ENCODE results near the gene PRKAR2B.
"Not testable (repeated sequence)": the region's sequence is repeated elsewhere in the genome, so short reads cannot be mapped to it uniquely, and the experiment has no call there.

The PRKAR2B gene

DNA sequence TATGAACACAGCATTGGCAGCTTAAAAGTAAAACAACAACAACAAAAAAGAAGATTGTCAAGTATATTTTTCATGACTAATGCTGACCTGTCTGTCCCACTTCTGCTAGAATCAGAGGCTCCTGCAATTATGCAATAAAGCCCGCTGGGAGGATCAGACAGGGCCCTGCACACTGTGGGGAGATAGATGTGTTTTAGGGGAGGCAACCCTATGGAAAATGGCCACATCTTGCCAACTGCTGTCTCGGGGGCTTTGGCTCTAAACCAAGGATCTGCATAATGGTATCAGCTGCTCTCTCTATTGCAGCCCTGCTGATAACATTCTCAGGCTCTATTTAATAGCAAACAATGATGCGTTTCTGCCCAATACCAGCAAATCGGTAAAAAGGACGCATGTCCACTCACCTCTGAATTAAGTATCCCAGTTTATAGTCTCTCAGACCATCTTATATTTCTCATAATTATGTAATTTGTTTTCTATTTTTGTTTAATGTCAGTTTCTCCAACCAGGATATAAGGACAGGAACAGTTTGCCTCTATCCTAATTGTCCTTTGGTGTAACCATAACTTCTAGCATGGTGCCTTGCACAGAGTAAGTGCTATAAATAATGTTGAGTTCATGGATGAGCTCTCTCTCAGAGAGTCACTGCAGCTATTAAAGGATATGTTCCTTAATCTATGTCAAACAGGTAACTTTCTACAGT lies 15.3 kb upstream of the PRKAR2B start:
- DNase-seq = no peak

DNA sequence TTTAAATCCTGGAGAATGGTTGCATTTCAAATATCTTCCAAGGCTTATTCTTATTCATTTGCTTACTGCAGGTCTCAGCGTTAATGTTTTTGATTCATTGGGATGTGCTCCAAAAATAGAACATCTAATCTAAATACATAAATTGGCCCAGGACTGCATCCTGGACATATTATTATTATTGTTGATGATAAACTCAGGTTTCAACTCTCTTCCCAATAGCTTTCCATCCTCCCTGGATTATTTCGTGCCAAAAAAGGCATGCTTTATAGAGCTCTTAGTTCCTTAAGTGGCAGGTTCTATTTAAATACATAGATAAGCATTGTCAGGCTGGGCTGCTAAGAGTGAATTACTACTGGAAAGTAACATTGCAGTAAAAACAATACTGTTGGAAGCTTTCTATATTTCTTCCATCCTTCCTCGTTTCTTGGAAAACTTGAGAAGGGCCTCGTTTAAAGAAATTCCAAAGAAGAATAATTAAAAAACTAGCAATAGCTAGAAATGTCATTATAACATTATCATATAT lies 14.7 kb upstream of the PRKAR2B start:
- no peak for DNase-seq

DNA sequence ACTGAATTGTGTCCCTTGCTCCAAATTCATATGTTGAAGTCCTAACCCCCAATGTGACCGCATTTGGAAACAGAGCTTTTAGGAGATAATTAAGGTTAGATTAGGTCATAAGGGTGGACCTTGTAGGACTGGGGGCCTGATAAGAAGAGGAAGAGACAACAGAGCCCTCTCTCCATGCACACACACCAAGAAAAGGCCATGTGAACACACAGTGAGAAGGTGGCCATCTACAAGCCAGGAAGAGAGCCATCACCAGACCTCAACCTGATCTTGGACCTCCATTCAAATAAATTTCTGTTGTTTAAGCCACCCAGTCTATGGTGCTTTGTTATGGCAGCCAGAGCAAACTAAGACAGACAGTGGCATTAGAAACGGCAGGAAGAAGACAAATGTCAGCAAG lies 12.5 kb upstream of the PRKAR2B start:
- DNase-seq = no peak

DNA sequence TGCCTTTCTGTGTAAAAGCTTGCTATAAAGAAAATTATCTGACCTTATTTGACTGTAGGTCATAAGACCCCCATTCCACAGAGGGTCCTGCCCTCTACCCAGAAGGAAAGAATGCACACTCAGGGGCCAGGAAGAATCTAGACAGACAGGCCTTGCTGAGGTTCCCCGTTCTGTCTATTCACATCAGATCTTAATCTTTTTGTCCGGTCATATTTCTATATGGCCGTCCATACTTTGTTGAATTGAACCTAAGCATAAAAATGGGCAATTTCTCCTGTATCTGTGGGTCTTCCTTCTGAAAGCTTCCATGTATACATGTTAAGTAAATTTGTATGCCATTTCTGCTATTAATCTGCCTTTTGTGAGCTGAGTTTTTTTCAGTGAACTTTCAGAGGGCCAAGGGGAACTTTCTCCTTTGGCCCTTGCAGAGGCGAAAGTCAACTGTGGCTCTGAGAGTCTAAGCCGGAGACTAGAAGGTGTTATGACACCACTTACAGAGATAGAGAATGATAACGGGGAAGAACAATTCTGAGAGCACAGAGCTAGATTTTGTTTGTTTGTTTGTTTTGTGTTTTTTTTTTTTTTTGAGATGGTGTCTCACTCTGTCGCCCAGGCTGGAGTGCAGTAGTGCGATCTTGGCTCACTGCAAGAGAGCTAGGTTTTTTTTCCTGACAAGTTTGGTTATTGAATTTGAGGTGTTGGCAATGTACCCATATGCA lies 11.6 kb upstream of the PRKAR2B start:
- DNase-seq = no peak

DNA sequence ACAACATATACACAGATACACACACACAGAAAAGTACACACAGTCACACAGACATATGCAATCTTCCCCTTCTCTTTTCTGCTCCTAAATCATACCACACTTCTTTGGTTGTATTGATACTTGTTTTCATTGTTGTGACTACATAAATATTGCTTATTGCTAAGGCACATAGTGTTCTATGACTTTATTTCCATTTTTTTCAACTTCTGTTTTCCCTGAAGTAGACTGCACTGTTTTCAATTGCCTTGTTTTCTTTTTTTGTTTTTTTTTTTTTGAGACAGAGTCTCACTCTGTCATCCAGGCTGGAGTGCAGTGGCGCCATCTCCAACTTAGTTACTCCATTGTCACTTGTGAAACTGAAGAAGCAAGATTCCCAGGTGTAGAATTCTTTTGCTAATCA lies 10.0 kb upstream of the PRKAR2B start:
- no peak for DNase-seq

DNA sequence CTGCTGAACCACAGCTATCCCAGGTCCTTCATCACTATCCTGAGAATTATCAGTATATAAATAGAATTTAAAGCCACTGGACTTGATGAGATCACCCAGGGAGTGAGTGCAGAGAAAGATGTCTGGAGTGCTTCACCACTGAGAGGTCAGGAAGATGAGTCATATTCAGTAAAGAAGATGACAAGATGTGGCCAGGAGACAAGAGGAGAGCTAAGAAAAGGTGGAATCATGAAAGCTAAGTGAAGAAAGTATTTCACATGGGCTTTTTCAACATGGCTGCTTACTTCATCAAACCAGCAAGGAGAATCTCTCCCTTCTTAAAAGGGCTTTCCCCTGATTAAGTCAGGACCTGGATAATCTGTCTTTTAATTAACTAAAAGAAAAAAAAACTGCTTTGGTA lies 9.1 kb upstream of the PRKAR2B start:
- no peak for DNase-seq

DNA sequence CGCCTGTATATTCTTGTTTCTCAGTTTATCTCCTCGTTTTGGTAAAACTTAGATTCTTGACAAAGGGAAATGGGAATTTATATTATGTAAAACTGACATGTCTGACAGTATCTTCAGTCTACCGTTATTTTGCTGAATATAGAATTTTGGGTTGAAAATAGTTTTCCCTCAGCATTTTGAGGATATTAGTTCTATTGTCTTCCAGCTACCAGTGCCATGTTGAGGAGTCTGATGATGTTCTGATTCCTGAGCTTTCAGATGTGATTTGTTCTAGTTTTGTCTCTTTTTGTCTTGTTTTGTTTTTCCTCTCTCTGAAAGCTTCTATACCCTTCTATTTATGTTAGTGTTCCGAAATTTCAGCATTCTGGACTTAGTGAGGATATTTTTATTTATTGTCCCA lies 8.0 kb upstream of the PRKAR2B start:
- no peak for DNase-seq

DNA sequence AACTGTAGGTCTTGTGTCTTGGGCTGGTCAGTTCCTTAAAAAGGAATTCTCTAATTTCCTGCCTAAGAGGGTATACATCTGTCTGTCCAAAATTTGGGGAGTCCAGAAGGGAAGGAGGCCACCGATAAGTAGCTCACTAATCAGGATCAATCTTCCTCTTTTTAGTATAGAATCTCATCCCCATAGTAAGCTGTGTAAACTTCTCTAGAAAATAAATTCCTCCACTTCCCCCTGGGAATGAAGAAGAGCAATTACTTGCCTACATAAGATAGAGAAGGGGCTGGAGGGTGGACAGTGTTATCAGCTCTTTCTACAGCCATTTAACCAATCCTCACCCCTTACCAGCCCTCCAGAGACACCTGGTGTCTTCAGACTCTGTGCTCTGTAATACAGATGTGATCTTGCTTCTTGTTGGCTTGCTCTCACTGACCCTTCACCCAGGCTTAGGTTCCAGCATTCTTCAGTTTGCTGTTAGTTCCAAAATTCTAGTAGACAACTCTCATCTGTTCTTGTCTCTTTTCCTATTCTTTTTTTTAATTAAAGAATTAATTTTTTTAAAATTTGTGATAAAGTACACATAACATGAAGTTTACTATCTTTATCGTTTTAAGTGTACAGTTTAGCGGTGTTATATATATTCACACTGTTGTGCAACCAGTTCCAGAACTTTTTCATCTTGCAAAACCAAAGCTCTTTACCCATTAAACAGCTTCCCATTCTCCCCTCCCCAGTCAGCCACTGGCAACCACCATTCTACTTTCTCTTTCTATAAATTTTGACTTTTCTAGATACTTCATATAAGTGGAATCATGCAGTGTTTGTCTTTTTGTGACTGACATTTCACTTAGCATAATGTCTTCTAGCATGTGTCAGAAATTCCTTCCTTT lies 6.5 kb upstream of the PRKAR2B start:
- no peak for DNase-seq

DNA sequence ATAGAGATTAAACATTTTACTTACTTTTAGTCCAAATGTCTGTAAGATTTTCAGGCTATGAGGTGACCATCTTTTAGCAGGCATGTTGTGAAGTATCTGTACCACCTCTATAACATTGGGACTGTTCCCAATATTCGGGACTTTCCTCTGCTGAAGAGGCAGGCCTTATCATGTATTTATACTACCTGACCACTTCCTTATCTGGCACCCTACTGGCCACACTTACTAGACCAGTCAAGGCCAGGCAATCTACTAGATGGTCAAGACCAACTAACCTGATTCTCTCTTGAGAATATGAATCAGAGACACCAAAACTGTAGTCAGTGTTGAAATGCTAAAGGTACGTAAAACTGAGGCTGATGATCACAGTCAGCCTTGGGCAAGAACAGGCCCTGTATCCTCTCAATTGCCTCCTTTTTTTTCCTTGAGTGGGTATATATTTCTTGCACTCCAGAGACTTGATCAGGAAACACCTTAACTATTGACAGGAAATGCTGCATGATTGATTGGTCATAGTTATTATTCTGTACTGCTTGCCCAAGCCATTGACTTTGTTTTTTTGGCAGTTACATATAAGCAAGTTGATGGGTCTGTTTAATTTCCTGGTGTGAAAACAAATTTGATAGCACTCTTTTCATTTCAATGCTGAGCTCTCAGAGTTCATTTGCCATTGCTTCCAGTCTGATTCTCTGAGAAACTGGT lies 5.2 kb upstream of the PRKAR2B start:
- no peak for DNase-seq

DNA sequence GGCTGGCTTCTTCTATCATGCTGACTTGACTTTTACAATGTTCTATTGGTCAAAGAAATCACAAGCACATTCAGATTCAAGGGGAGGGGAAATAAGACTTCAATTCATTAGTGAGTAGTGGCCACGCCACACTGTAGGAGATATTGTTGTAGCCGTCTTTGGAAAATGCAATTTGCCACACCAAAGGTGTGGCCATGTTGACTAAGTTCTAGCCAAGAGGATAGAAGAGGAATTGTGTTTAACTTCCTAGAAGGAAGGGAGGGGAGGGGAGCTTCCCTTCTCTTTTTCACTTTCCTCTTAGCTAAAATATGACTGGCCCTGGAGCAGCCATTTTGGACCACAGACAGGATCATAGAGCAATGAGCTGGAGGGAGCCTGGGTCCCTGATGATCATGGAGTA lies 3.4 kb upstream of the PRKAR2B start:
- DNase-seq = no peak

DNA sequence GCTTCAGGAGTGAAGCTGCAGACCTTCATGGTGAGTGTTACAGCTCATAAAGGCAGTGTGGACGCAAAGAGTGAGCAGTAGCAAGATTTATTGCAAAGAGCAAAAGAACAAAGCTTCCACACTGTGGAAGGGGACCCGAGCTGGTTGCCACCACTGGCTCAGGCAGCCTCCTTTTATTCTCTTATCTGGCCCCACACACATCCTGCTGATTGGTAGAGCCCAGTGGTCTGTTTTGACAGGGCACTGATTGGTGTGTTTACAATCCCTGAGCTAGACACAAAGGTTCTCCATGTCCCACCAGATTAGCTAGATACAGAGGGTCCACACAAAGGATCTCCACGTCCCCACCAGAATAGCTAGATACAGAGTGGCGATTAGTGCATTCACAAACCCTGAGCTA lies 2.7 kb upstream of the PRKAR2B start:
- not testable (repeated sequence) for DNase-seq

DNA sequence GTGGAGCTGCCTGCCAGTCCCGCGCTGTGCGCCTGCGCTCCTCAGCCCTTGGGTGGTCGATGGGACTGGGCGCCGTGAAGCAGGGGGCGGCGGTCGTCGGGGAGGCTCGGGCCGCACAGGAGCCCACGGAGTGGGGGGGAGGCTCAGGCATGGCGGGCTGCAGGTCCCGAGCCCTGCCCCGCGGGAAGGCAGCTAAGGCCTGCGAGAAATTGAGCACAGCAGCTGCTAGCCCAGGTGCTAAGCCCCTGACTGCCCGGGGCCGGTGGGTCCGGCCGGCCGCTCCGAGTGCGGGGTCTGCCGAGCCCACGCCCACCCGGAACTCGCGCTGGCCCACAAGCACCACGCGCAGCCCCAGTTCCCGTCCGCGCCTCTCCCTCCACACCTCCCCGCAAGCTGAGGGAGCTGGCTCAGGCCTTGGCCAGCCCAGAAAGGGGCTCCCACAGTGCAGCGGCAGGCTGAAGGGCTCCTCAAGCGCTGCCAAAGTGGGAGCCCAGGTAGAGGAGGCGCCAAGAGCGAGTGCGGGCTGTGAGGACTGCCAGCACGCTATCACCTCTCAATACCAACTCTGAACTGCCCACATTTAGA lies 2.1 kb upstream of the PRKAR2B start:
- DNase-seq = not testable (repeated sequence)

DNA sequence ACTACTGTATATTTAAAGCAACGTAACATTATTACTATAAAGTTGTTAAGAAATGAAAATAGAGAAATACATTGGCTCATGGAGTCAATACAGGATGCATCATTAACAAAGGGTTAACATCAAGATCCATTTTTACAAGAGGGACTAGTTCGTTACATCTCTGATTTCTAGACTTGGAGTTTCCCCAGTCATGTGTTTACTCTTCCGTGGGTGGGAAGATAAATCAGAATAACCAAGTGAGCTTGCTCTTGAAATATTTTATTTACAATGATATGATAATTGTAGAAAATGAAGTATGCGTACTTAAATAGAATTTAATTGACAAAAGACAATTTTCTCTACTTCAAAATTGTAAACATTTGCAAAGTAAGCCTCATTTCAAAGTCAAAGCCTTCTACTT lies 1.0 kb upstream of the PRKAR2B start:
- DNase-seq = no peak

DNA sequence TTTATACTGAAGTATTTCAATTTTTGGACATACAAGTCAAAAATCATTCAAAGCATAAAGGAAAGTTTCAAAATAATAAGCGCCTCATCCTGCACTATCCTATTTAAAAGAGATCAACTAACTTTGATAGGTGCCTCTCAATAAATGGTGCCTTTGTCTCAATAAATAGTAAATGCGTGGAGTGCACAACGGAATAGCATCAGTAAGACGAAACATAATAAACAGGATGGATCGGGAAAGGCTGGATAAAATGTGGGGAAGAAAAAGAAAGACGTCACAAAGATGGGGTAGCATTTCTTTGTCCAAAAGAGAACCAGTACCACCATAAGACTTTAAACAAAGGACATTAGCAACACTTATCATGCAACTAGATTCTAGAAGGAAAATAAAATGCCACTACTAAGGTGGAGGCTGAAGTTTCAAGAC lies 571 bp upstream of the PRKAR2B start:
- no peak for DNase-seq

DNA sequence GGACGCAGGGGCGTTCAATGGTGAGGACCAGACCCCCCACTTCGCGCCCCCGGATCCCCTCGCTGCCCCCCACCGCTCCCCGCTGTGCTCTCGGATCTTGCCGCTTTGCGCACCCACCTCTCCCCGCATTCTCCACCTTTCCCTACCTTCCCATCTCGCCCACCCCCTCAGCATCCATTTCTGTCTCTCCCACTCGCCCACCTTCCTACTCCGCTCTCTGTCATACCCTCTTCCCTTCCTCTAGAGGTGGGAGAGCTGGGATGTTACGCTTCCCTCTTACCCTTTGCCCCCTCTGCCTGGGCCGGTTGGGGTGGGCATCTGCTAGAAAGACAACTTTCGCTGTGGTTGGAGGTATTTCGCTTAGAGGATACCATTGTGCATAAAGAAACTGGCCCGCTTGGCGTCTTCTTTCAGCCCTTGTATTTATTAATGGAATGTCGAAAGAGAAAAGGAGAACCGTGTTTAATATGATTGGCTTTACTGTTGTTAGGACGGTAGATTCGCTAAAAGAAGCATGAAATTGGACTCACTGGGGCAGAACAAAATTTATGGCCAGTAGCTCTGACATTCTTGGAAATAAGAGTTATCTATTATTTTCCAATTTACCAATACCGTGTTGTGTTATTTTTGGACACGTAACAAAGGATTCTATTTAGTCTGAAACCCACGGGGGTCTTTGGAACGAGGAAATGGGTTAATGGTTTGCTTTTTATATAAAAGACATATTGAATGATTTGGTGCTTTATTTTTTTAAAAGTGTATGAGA lies 873 bp downstream of the PRKAR2B start:
- no peak for DNase-seq

DNA sequence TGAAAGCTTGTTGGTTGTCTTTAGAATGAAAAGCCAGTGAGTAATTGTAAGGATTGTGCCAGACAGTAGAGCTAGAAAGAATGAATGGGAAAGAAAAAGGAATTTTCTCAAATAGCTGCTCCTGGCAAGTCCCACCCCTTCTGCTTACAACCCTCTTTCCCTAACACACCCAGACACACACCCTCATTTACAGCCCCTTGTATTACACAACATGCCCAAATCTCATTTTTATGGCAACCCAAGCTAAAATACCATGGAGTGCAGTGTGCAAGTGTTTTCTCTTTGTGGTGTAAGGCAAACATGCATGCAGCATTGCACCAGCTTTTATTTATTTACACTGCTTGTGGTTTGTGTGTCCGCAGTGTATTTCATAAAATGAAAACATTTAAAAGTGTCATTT lies 1.5 kb downstream of the PRKAR2B start:
- DNase-seq = no peak

DNA sequence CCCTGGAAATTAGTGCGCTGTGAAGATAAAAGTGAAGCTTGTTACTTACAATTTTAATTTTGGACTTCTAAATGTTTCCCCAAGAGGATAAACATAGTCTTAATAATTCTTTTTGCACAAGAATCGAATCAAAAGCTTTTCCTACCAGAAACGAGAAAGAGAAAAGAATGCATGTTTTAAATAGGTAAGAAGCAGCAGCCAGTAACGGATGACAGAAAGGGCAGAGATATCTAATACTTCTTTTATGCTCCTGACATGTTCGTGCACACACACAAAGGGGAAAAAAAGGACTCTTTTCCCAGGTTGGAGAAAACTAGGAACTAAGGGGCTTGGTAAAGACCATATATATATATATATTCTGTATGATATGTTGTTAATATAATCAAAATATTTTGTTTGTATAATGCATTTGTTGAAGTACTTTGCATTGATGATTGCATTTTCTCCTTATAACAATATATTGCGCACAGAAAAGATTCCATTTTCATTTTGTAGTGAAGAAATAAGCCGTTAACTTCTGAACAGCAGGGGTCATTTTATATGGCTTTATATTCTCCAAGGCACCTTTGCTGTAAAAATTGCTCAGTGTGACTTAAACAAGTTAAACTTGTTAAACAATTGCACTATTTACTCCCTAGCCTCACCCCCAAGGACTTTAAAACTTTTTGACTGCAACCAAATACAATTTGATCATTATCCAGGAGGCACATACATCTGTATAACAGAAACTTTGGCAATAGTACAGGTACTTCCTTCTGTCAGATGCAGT lies 2.2 kb downstream of the PRKAR2B start:
- DNase-seq = no peak

DNA sequence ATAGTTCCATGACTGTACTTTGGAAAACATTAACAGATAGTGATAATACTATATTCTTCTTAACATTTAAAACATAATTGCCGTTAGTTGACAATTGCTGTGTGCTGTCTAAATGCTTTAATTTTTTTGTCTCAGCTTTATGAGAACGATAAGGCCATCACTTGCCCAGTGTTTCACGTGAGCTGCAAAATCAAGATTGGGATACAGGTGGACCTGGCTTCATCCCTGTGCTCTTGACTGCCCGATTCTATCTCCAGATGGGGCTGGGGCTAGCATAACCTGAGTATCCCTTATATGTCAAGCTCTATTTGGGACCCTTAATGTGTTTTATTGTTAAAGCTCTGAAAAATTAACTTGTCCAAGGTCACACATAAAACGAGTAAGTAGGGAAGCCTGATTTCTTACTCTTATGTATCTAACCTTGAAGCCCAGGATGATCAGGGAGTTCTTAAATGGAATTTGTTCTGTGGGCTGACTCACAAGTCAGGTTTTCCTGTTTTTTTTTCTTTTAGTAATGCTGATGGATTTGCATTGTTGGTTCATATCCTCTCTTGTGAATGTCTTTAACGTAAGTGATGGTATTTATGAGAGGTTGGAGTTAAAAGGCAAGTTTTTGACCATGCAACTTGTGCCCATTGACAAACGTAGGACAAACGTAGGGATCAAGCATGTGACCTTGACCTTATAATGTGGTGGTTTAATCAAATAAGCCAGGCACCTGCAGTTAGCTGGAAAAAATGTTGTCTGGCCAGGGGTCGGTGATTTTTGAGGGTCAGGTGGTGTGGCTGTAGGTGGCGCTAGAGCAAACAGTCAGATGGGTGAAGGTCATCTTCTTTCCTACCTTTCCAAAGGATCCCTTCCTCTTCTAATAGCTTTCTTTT lies 3.6 kb downstream of the PRKAR2B start:
- no peak for DNase-seq

DNA sequence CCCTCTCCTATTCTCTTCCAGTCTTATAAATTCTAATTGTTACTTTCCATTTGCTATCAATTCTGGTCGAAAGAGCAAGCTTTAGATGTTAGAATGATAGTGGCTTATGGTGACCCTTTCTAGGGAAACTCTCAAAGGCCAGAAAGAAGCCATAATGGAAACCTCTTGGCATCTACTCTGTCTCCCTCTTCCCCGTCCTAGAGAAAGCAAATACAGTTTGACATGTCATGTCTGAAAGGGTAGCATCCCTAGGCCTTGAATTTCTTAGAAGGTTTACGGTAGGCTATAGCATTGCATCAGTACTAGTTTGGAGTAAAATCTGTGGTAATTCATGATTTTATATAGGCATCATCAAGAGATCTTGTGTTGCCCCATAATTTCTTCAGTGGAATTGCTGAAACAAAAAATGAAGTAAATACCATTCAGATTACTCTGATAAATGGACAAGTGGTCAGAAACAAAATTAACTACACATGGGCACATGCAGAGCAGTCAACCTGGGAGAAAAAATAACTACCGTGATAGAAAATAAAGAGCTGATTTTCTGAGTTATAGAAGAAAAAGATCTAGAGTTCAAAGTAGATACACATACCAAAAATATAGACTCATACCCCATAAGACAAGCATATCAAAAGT lies 4.4 kb downstream of the PRKAR2B start:
- DNase-seq = no peak
